ENCODE results near the gene DNAJB6.

The DNAJB6 gene

DNA sequence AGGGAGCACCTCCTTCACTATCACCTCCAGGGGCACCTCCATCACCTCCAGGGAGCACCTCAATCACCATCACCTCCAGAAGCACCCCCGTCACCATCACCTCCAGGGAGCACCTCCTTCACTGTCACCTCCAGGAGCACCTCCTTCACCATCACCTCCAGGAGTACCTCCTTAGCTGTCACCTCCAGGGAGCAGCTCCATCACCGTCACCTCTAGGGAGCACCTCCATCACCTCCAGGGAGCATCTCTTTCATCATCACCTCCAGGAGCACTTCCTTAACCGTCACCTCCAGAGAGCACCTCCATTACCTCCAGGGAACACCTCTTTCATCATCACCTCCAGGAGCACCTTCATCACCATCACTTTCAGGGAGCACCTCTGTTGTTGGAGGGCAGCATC is 103.0 kb downstream of the DNAJB6 start:
- DNase-seq, result no peak
- intact Hi-C loops (cut with DNase I; ENCODE audit: low total_unique reads), result no loop called here
- Histone ChIP-seq H3K4me3 (no peak overlapping the region), H3K27me3 (peaks cover 0 to 12% of the 10 kb centered on the region in 2 donors), H3K36me3 (no peaks in the 10 kb centered on the region), H3K9me3 (no peaks in the 10 kb centered on the region), H3K27ac (no peak overlapping the region), H3K4me1 (no peaks in the 10 kb centered on the region)
- TF ChIP-seq, protein P1, sequence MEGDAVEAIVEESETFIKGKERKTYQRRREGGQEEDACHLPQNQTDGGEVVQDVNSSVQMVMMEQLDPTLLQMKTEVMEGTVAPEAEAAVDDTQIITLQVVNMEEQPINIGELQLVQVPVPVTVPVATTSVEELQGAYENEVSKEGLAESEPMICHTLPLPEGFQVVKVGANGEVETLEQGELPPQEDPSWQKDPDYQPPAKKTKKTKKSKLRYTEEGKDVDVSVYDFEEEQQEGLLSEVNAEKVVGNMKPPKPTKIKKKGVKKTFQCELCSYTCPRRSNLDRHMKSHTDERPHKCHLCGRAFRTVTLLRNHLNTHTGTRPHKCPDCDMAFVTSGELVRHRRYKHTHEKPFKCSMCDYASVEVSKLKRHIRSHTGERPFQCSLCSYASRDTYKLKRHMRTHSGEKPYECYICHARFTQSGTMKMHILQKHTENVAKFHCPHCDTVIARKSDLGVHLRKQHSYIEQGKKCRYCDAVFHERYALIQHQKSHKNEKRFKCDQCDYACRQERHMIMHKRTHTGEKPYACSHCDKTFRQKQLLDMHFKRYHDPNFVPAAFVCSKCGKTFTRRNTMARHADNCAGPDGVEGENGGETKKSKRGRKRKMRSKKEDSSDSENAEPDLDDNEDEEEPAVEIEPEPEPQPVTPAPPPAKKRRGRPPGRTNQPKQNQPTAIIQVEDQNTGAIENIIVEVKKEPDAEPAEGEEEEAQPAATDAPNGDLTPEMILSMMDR (IDR thresholded peaks at IDR 0.05), result no peak

DNA sequence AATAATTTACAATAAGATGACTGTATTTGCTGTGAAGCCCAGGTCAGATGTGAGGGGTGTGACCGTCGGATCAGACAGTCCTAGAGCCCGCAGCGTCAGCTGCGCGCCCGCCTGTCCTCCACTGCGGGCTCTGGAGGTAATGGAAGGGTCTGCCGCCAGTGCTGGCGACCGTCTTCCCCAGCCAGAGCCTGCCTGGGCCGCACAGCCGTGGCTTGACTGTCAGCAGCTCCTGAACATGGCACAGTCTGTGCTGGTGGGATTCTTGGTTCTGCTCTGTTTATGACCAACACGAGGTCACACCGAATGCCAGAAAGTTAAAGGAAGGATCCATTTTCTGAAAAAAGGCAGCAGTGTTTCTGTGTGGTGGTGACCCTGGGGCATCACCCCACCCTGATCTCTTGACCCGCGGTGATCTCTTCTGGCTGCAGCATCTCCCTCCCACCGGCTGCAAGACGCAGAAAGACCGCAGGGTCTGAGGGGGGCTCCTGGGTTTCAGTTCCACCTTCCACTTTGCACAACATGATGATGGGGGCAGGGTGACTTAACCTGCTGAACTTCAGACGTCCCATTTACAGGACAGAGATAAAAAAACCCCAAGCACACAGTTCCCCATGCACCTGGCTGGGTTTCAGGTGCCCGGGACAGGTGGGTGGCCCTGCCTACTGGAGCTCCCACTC is 103.7 kb downstream of the DNAJB6 start:
- Histone ChIP-seq H3K27ac (no peak overlapping the region), H3K27me3 (peaks cover 0 to 12% of the 10 kb centered on the region in 2 donors), H3K9me3 (no peaks in the 10 kb centered on the region), H3K4me1 (no peaks in the 10 kb centered on the region), H3K36me3 (no peaks in the 10 kb centered on the region), H3K4me3 (no peak overlapping the region)
- TF ChIP-seq, protein P1 (IDR thresholded peaks at IDR 0.05), result no peak
- DNase-seq, result no peak
- intact Hi-C loops (cut with DNase I; ENCODE audit: low total_unique reads), result no loop called here

DNA sequence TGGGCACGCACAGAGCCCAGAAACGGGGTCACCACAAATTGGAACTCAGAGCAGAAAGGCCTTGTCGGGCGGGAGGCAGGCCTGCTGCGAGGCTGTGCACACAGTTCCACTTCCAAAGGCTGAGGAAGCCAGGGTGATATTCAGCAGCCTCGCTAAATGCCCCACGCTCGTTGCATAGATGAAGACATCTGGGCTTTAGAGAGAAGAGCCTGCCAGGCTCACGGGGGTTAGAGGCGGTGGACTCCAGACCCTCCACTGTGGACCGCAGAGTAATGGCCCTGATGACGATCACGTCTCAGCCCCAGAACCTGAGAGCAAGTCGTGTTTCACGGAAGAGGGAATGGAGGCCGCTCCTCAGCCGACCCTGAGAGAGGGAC is 104.2 kb downstream of the DNAJB6 start:
- Histone ChIP-seq H3K4me3 (no peak overlapping the region), H3K36me3 (no peaks in the 10 kb centered on the region), H3K27me3 (peaks cover 0 to 12% of the 10 kb centered on the region in 2 donors), H3K27ac (no peak overlapping the region), H3K9me3 (no peaks in the 10 kb centered on the region), H3K4me1 (no peaks in the 10 kb centered on the region)
- TF ChIP-seq, protein P1 (IDR thresholded peaks at IDR 0.05), result no peak
- DNase-seq, result peak in 1 of 2 donors; percentile 55
- intact Hi-C loops (cut with DNase I; ENCODE audit: low total_unique reads), result no loop called here

DNA sequence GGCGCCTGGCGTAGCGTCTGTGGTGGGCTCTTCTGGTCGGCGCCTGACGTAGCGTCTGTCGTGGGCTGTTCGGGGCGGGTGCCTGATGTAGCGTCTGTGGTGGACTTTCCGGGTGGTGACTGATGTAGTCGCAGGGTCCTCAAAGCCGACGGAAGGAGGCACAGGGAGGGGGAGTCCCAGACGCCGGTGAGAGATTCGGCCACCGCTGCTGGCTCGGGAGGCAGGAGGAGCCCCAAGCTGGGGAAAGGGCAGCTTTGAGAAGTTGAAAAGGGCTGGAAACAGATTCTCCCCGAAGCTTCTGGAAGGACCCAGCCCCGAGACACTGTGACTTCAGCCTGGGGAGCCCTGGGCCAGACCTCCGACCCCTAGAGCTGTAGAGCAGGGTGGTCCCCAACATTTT is 105.7 kb downstream of the DNAJB6 start:
- no peaks in the 10 kb centered on the region for H3K36me3 ChIP-seq
- H3K27ac ChIP-seq, result no peak overlapping the region
- no peak overlapping the region for H3K4me3 ChIP-seq
- peaks cover 0 to 12% of the 10 kb centered on the region in 2 donors for H3K27me3 ChIP-seq
- no peak for DNase-seq
- no peaks in the 10 kb centered on the region for H3K9me3 ChIP-seq
- intact Hi-C loops (cut with DNase I; ENCODE audit: low total_unique reads), result no loop called here
- H3K4me1 ChIP-seq, result no peaks in the 10 kb centered on the region
- TF ChIP-seq, protein P1 (IDR thresholded peaks at IDR 0.05), result no peak

DNA sequence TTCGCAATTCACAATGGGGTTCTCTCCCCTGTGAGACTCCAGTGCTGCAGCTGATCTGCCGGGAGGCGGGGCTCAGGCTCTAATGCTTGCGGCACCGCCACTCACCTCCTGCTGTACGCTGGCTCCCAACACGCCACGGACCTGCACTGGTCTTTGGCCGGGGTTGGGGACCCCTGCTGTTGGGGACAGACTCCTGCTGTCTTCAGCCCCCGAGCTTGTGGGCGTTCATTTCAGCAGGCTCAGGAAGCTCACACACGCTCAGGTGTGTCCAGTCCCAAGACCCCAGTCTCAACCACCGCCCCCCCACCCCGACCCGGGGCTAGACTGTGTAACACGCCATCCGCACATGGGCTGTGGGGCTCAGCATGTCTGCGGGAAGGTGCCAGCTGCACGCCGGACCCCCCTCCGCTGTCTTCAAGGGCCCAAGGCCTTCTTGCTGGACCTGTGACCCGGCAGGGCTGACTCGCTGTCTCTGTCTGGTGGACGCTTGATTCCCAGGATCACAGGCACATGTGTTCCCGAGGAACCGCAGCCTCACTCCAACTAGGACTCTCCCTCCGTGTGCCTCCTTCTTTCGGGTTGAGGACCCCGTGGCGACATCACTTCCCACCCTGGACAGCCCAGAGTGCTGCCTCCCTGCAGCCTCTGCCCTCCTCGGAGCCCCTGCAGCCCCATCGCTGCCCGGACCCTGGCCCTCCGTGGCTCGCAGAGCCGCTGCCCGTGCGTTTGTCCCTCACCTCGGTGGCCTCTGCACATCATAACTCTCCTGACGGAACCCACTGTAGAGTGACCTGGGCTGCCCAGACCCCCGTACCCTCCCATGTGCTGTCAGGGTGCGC is 106.4 kb downstream of the DNAJB6 start:
- H3K4me3 ChIP-seq, result no peak overlapping the region
- H3K4me1 ChIP-seq, result no peaks in the 10 kb centered on the region
- intact Hi-C loops (cut with DNase I; ENCODE audit: low total_unique reads), result no loop called here
- no peak for DNase-seq
- no peaks in the 10 kb centered on the region for H3K36me3 ChIP-seq
- TF ChIP-seq, protein P1 (IDR thresholded peaks at IDR 0.05), result no peak
- no peak overlapping the region for H3K27ac ChIP-seq
- peaks cover 0 to 12% of the 10 kb centered on the region in 2 donors for H3K27me3 ChIP-seq
- H3K9me3 ChIP-seq, result no peaks in the 10 kb centered on the region

Measured in tibial artery (tissue), 4 donors.